IMR-90 (cell line): ENCODE results near the gene LRFN4. TPM values are rescaled to one million over a fixed set of nuclear protein-coding genes. Genes with fewer than 3 reads are reported as not detected.
A peak's percentile ranks its signal among the peaks of the same experiment; 100 is the strongest.

Experiments used
- ATAC-seq: fragments of 200-7000 bp; cut with Tn5 transposase; 2 replicates; pipeline ENCODE4 v1.9.1; 2020; ENCODE audit warnings: low read depth, mild to moderate bottlenecking, moderate library complexity
- BruUV-seq: library from RNA; stranded (reverse); fragments of 400-500 nt; replicated peaks from 2 replicates; lab custom pipeline; 2021; lab: Mats Ljungman, UMichigan
- CTCF ChIA-PET: fragments of 300-600 bp; formaldehyde crosslinking; extraction: SDS; loops from one replicate; lab custom pipeline; 2021; ENCODE audit warnings: antibody characterized with exemption; lab: Yijun Ruan, JAX
- POLR2A ChIA-PET: fragments of 300-600 bp; sonication (Branson Sonifier 250); formaldehyde crosslinking; loops from one replicate; lab custom pipeline; 2022; ENCODE audit warnings: antibody characterized with exemption; ENCODE audit not compliant: unreplicated experiment; lab: Charles Lee
- DNase-seq: peaks from one replicate; pipeline ENCODE4 v3.0.0; 2013
- H2AFZ ChIP-seq: replicated peaks from 2 replicates; pipeline ENCODE3; 2013; ENCODE audit warnings: low read length, mild to moderate bottlenecking; ENCODE audit not compliant: poor library complexity
- H2AK5ac ChIP-seq: 2 replicates; pipeline ENCODE4 v1.6.1; 2013; ENCODE audit warnings: low read depth, low read length, inconsistent platforms
- H2AK9ac ChIP-seq: replicated peaks from 2 replicates; pipeline ENCODE3; 2013; ENCODE audit warnings: mild to moderate bottlenecking, low read depth, low read length, moderate library complexity; ENCODE audit not compliant: poor library complexity
- H2BK120ac ChIP-seq: 2 replicates; pipeline ENCODE4 v1.6.1; 2013; ENCODE audit warnings: low read depth, low read length, inconsistent platforms
- H2BK15ac ChIP-seq: 3 replicates; pipeline ENCODE4 v1.6.1; 2013; ENCODE audit warnings: low read depth, low read length, inconsistent platforms
- H2BK20ac ChIP-seq: 2 replicates; pipeline ENCODE4 v1.6.1; 2013; ENCODE audit warnings: low read depth, mild to moderate bottlenecking, inconsistent platforms, low read length, moderate library complexity
- H2BK5ac ChIP-seq: 2 replicates; pipeline ENCODE4 v1.6.1; 2013; ENCODE audit warnings: mild to moderate bottlenecking, low read depth, low read length, inconsistent platforms; ENCODE audit not compliant: poor library complexity, severe bottlenecking
- H3K14ac ChIP-seq: replicated peaks from 2 replicates; pipeline ENCODE4 v1.6.1; 2013; ENCODE audit warnings: low read depth, low read length, inconsistent platforms
- H3K18ac ChIP-seq: 2 replicates; pipeline ENCODE4 v1.6.1; 2013; ENCODE audit warnings: low read depth, low read length, control low read depth
- H3K23ac ChIP-seq: 2 replicates; pipeline ENCODE4 v1.6.1; 2013; ENCODE audit warnings: low read depth, low read length, inconsistent platforms
- H3K27ac ChIP-seq: 2 replicates; pipeline ENCODE4 v1.5.1; 2013; ENCODE audit warnings: mild to moderate bottlenecking, control low read depth, low read length; ENCODE audit not compliant: insufficient read depth
- H3K27me3 ChIP-seq: 2 replicates; pipeline ENCODE4 v1.6.1; 2013; ENCODE audit warnings: low read length; ENCODE audit not compliant: control insufficient read depth, insufficient read depth
- H3K36me3 ChIP-seq: 2 replicates; pipeline ENCODE4 v1.6.1; 2013; ENCODE audit warnings: low read length, mixed read lengths; ENCODE audit not compliant: control insufficient read depth, insufficient read depth
- H3K4ac ChIP-seq: 2 replicates; pipeline ENCODE4 v1.6.1; 2013; ENCODE audit warnings: low read depth, low read length, inconsistent platforms
- H3K4me1 ChIP-seq: 2 replicates; pipeline ENCODE4 v1.6.1; 2013; ENCODE audit warnings: low read length, mixed read lengths; ENCODE audit not compliant: control insufficient read depth, insufficient read depth
- H3K4me2 ChIP-seq: 2 replicates; pipeline ENCODE4 v1.6.1; 2013; ENCODE audit warnings: low read depth, mild to moderate bottlenecking, control low read depth, low read length, moderate library complexity
- H3K4me3 ChIP-seq: 2 replicates; pipeline ENCODE4 v1.5.1; 2013; ENCODE audit warnings: low read depth, mild to moderate bottlenecking, control low read depth, low read length, moderate library complexity; ENCODE audit not compliant: insufficient read depth
- H3K56ac ChIP-seq: 2 replicates; pipeline ENCODE4 v1.6.1; 2013; ENCODE audit warnings: low read length, inconsistent platforms; ENCODE audit not compliant: insufficient read depth; ENCODE audit errors: extremely low read depth
- H3K79me1 ChIP-seq, 2 experiments: 2 replicates each; pipeline ENCODE4 v1.6.1; 2013; ENCODE audit warnings: low read length in 2 of 2, inconsistent platforms in 1 of 2, low read depth in 1 of 2
- H3K9ac ChIP-seq: 2 replicates; pipeline ENCODE4 v1.6.1; 2013; ENCODE audit warnings: low read depth, low read length, control low read depth
- H3K9me1 ChIP-seq: 2 replicates; pipeline ENCODE4 v1.6.1; 2013; ENCODE audit warnings: low read length, inconsistent platforms; ENCODE audit not compliant: insufficient read depth
- H3K9me3 ChIP-seq: 2 replicates; pipeline ENCODE4 v1.6.1; 2013; ENCODE audit warnings: low read length; ENCODE audit not compliant: control insufficient read depth, insufficient read depth
- H4K20me1 ChIP-seq: 2 replicates; pipeline ENCODE4 v1.6.1; 2013; ENCODE audit warnings: low read length, inconsistent platforms; ENCODE audit not compliant: insufficient read depth
- H4K5ac ChIP-seq: 2 replicates; pipeline ENCODE4 v1.6.1; 2013; ENCODE audit warnings: mild to moderate bottlenecking, low read depth, low read length, control low read depth
- H4K8ac ChIP-seq, 2 experiments: 2 replicates each; pipeline ENCODE4 v1.6.1; 2013; ENCODE audit warnings: low read depth in 2 of 2, low read length in 2 of 2, control low read depth in 1 of 2, inconsistent platforms in 1 of 2
- H4K91ac ChIP-seq: 2 replicates; pipeline ENCODE4 v1.6.1; 2013; ENCODE audit warnings: low read depth, low read length, inconsistent platforms; ENCODE audit not compliant: insufficient read depth
- NFE2L2 ChIP-seq: fragments of 150-350 bp; IDR thresholded peaks from 2 replicates; pipeline ENCODE4 v1.6.1; 2016; ENCODE audit warnings: low read depth, mild to moderate bottlenecking, low read length
- RCOR1 ChIP-seq: IDR thresholded peaks from 2 replicates; pipeline ENCODE4 v1.6.1; 2012; ENCODE audit warnings: mild to moderate bottlenecking, low read length, improper control_type of control experiment; ENCODE audit not compliant: insufficient replicate concordance
- SMC3 ChIP-seq: fragments of 150-350 bp; IDR thresholded peaks from 2 replicates; pipeline ENCODE4 v1.6.1; 2016; ENCODE audit warnings: low read depth, mild to moderate bottlenecking, antibody characterized with exemption, low read length, moderate library complexity
- WGBS, 2 experiments: methylation state at CpG; one replicate each; pipeline versions ENCODE4 v1.1.5 to v1.1.7; 2013; ENCODE audit warnings: missing lambda C conversion rate in 2 of 2; ENCODE audit not compliant: insufficient read length in 1 of 2; ENCODE audit errors: extremely low coverage in 2 of 2; 5-methylcytosine and 5-hydroxymethylcytosine counted together
- dilution Hi-C: fragments of 300-500 bp; cut with HindIII; formaldehyde crosslinking; loops from one replicate; pipeline ENCODE4 v1.14.3; 2018; ENCODE audit warnings: low sequenced_read_pairs; ENCODE audit not compliant: unreplicated experiment
- in situ Hi-C: fragments of 300-500 bp; cut with MboI; formaldehyde crosslinking; loops from 3 replicates; pipeline ENCODE4 v1.14.3; 2019; ENCODE audit warnings: low sequenced_read_pairs, inconsistent platforms, mixed read lengths
- intact Hi-C: fragments of 100-400 bp; cut with micrococcal nuclease; formaldehyde crosslinking; loops from 2 replicates; pipeline ENCODE4 v1.10.0; 2022
- polyA plus RNA-seq, 3 experiments: library from polyadenylated mRNA; depleted of rRNA; stranded (reverse); fragments of >200 nt; gene quantifications; 2 replicates each; pipeline ENCODE4 v1.2.3, GENCODE V29; 2012; ENCODE audit warnings: low replicate concordance in 1 of 3
- total RNA-seq: library from RNA; depleted of rRNA; stranded (reverse); fragments of >200 nt; gene quantifications from 2 replicates; pipeline ENCODE4 v1.2.3, GENCODE V29; 2012

LRFN4 gene
- total and polyA plus RNA-seq, 2 of the 4 experiments (the other 2 are of a cell fraction) = 6.1 to 18.9 TPM

GRCh38 chr11:66843776-66844495 lies 12.9 kb upstream of the LRFN4 start:
- Histone ChIP-seq H3K36me3 (peaks cover 39% of the 10 kb centered on the region), H2BK15ac (no peak overlapping the region), H3K9me1 (no peaks in the 10 kb centered on the region; the same call in 1 of the 2 replicates), H3K4me1 (peaks cover 6% of the 10 kb centered on the region), H3K9ac (peak overlapping the region; percentile 91), H3K23ac (peak overlapping the region; percentile 60), H3K79me1 (peaks cover 35 to 67% of the 10 kb centered on the region in 2 experiments), H3K4me3 (peak overlapping the region; percentile 81), H2BK120ac (peak overlapping the region; percentile 32; the same call in 1 of the 2 replicates), H2BK20ac (no peak overlapping the region), H3K9me3 (no peaks in the 10 kb centered on the region), H4K91ac (peak overlapping the region; percentile 79), H2BK5ac (peak overlapping the region; percentile 79), H4K5ac (peak overlapping the region; percentile 74), H3K14ac (peak overlapping the region; percentile 88), H3K4ac (peak overlapping the region; percentile 85), H2AK9ac (peak overlapping the region; percentile 84), H3K27me3 (no peaks in the 10 kb centered on the region), H3K4me2 (peak overlapping the region; percentile 88), H3K27ac (peak overlapping the region; percentile 83), H4K20me1 (peaks cover 17% of the 10 kb centered on the region; the same call in 1 of the 2 replicates), H4K8ac (peak overlapping the region; percentile 82 to 92; a peak in 3 of 4 replicates), H2AFZ (peak overlapping the region; percentile 92), H2AK5ac (peak overlapping the region; percentile 89), H3K56ac (peak overlapping the region; percentile 58), H3K18ac (0 out of 2 replicates have a peak overlapping the region, but pooled peaks have one; percentile 11)
- no TSS peak for BruUV-seq
- dilution Hi-C loops (no loop called here), intact Hi-C loops (loop anchor here (5.0 kb wide), 2 partner anchors 128 to 188 kb away; no protein-coding TSS in a partner anchor), in situ Hi-C loops (no loop called here)
- CTCF ChIA-PET = interaction anchor here (0.7 kb wide), 1 partner anchor 132 kb away, joined by 3 read pairs; no protein-coding TSS in a partner anchor
- POLR2A ChIA-PET = no interaction called here
- DNase-seq = no peak
- WGBS, 2 experiments = 41% methylated on average over 6 of the region's 16 CpGs; no CpG with 5 or more reads in 1 of the 2 experiments
- peak; percentile 2; the same call in 1 of the 2 replicates for ATAC-seq
- TF ChIP-seq RCOR1 (no peak), NFE2L2 (no peak), SMC3 (no peak; the same call in 1 of the 2 replicates)
